ENCODE results near the gene NRXN2.

DNA sequence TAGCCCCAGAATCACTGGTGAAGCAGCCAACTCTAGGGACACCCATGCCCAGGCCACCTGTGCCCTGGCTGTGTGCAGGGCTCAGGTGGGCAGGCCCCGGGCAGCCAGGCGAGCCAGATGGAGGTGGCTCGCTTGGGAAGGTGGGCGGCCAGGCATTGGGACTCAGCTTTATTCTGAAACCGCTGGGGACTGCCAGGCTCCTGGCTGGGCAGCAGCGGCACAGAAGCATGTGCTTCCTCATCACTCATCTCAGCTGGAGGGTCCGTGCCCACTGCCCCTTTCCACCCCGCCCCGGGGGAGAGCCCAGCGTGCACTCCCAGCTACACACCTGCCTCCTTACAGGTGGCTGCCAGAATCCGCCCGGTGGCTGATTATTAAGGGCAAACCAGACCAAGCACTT, 159.0 kb downstream of the NRXN2 start:
- TF ChIP-seq EZH2phosphoT487 (IDR thresholded peaks at IDR 0.05; ENCODE audit: insufficient read depth, low read depth): no peak
- TF ChIP-seq EZH2 (IDR thresholded peaks at IDR 0.05; ENCODE audit: insufficient read depth, poor library complexity, severe bottlenecking): no peak

Measured in GM23248 (cell line).